Nephron (organoid): Measurements from ENCODE around the gene ICOSLG.
"Not testable (repeated sequence)": the region's sequence is repeated elsewhere in the genome, so short reads cannot be mapped to it uniquely, and the experiment has no call there.

Source experiments
- H3K27ac Mint-ChIP-seq, 3 experiments: 2 replicates each; pipeline ENCODE4 v1.8.0; 2020; ENCODE audit warnings: mixed read lengths in 3 of 3, mild to moderate bottlenecking in 2 of 3, moderate library complexity in 1 of 3
- H3K27me3 Mint-ChIP-seq: 2 replicates; pipeline ENCODE4 v1.8.0; 2021; ENCODE audit warnings: low read depth, mild to moderate bottlenecking, moderate library complexity, mixed read lengths
- H3K36me3 Mint-ChIP-seq: 2 replicates; pipeline ENCODE4 v1.8.0; 2020; ENCODE audit warnings: low read depth, mixed read lengths
- H3K4me1 Mint-ChIP-seq: 2 replicates; pipeline ENCODE4 v1.8.0; 2020; ENCODE audit warnings: mixed read lengths
- H3K4me3 Mint-ChIP-seq, 3 experiments: 2 replicates each; pipeline ENCODE4 v1.8.0; 2020; ENCODE audit warnings: mild to moderate bottlenecking in 3 of 3, mixed read lengths in 3 of 3, moderate library complexity in 2 of 3
- H3K9me3 Mint-ChIP-seq: 2 replicates; pipeline ENCODE4 v1.8.0; 2020; ENCODE audit warnings: mixed read lengths
- TF ChIP-seq, protein P1 (sequence below), 3 experiments: fragments of 200-600 bp; sonication (generic); IDR thresholded peaks; one replicate each; pipeline ENCODE4 v1.5.0; 2021; ENCODE audit warnings: antibody characterized with exemption in 3 of 3; ENCODE audit not compliant: unreplicated experiment in 3 of 3

Gene ICOSLG

DNA sequence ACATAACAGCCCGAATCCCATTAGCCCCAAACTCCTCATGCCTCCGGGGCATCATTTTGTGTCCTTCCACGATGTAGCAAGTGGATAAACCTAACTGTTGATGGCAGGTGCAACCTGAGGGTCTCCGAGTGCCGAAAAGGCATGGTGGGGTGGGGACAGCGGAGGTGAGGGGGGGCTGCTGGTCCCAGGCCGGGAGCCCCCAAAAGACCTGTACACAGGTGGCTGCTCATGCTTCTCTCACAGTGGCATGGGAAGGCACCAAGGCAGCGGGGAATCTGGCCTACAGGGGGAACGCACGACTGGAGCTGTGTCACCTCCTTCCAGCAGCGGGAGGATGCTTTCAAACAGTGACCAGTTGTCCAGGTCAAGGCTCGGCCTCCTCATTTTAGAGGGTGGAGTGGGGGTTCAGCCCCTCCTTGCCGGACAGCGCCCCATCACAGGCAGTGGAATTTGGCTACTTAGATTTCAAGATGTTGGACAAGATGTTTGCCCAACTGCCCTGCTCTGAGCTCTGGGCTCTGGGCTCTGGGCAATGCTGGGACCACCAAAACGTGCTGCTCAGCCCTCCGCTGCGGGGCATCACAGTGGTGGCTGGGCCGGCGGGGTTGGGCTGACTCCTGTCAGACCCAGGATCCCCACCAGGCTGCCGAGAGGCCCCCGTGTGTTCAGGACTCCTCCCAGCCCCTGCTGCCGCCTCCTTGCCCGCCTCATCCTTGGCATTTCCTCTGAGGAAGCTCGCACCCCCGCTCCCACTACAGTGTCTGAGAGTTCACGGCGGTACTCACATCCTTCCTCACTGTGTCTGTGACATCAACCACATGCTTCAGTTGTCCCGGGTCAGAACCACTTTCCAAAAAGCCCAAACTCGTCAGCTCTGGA is 13.3 kb upstream of the ICOSLG start:
- H3K9me3 Mint-ChIP-seq = no peaks in the 10 kb centered on the region
- no peaks in the 10 kb centered on the region for H3K36me3 Mint-ChIP-seq
- no peak overlapping the region for H3K4me3 Mint-ChIP-seq
- no peak overlapping the region for H3K27ac Mint-ChIP-seq
- no peaks in the 10 kb centered on the region for H3K4me1 Mint-ChIP-seq
- TF ChIP-seq, protein P1, sequence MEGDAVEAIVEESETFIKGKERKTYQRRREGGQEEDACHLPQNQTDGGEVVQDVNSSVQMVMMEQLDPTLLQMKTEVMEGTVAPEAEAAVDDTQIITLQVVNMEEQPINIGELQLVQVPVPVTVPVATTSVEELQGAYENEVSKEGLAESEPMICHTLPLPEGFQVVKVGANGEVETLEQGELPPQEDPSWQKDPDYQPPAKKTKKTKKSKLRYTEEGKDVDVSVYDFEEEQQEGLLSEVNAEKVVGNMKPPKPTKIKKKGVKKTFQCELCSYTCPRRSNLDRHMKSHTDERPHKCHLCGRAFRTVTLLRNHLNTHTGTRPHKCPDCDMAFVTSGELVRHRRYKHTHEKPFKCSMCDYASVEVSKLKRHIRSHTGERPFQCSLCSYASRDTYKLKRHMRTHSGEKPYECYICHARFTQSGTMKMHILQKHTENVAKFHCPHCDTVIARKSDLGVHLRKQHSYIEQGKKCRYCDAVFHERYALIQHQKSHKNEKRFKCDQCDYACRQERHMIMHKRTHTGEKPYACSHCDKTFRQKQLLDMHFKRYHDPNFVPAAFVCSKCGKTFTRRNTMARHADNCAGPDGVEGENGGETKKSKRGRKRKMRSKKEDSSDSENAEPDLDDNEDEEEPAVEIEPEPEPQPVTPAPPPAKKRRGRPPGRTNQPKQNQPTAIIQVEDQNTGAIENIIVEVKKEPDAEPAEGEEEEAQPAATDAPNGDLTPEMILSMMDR (IDR thresholded peaks at IDR 0.05; ENCODE audit: unreplicated experiment in 3 of 3) = no peak
- H3K27me3 Mint-ChIP-seq = peaks cover 11% of the 10 kb centered on the region

DNA sequence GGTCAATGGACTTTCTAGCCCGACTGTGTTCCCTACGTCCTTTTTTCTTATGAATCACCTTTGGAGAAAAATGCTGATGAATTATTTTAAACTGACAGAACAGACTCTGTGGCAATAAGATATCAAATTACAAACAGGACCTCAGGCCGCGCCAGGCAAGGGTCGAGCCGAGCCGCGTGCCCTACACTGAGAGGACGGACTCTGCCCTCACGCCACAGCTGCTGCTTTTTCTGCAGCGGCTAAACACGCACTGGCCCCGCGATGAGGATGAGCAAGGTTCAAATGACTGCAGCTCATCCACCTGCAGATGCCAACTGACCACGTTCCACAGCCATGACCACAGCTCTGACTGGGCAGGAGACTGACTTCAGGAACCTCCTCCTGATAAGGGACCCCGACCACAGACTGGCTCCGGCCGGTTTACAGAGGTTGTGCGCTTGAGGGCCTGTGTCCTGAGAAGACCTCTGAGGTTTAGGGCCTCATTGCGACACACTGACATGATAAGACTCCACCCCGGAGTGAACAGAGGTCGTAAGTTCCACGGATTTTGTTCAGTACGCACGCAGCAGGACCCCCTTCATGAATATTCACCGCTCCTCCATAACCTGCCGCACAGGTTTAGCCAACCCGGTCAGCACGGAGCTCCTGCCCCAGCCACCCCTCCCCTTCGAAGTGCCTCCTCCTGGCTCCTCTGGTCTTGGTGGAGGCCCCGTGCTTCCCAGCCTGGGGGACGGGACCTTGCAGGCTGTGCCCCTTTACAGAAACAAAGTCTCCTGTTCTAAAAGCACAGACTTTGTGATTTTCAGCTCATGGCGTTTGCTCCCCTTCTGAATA is 8.7 kb upstream of the ICOSLG start:
- not testable (repeated sequence) for H3K9me3 Mint-ChIP-seq, H3K27ac Mint-ChIP-seq, H3K4me3 Mint-ChIP-seq, H3K36me3 Mint-ChIP-seq, H3K27me3 Mint-ChIP-seq, H3K4me1 Mint-ChIP-seq

DNA sequence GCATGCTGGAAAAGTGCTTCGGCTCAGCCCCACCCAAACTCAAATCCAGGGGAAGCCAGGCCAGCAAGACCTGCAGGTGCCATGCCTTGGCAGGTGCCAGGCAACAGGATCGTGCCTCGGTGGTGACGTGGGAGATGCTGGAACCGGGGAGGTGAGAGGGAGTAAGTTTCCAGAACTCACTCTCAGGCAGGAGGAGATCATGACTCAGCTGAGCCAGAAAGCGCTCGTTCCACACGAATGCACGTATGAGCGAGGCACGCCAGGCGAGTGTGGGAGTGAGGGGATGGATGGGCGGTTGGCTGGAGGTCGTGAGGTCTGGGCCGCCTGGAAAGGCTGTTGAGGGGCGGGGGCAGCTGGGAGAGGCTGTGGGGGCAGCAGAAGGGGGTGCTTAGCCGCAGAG is 7.2 kb upstream of the ICOSLG start:
- not testable (repeated sequence) for H3K9me3 Mint-ChIP-seq, H3K27ac Mint-ChIP-seq, H3K4me1 Mint-ChIP-seq, H3K36me3 Mint-ChIP-seq, H3K4me3 Mint-ChIP-seq, H3K27me3 Mint-ChIP-seq

DNA sequence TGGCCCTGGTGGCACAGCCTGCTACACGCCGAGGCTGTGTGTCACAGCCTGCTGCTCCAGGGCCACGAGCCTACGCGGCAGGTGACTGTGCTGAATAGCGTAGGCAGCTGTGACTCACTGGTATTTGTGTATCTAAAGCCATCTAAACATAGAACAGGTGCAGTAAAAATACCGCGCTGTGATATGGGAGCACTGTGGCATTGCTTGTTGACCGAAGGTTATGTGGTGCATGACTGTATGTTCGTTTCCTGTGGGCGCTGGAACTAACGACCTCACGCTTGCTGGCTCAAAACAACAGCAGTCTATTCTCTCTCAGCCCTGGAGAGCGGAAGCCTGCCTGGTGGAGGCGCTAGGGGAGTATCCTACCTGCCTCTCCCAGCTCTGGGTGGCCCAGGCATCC is 3.2 kb upstream of the ICOSLG start:
- not testable (repeated sequence) for H3K36me3 Mint-ChIP-seq, H3K4me3 Mint-ChIP-seq, H3K27ac Mint-ChIP-seq, H3K9me3 Mint-ChIP-seq, H3K4me1 Mint-ChIP-seq, H3K27me3 Mint-ChIP-seq

DNA sequence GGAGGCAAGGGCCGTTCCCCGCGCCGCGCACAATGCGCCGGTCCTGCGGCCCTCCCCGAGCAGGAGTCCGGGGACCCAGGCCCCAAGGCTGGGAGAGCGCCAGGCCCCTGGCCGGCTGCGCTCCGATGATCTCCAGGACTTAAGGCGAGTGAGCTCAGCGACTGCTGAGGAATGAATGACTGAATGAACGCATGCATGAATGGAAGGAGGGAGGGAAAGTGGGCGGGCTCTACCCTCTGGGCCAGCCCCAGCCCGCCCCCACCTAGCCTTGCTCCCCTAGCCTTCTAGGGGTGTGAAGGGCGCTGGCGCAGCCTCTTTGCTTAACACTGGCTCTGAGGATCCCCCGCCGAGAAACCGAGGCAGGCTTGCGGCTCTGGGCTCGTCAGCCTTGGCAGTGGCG is 538 bp upstream of the ICOSLG start:
- H3K9me3 Mint-ChIP-seq, H3K27me3 Mint-ChIP-seq, H3K4me1 Mint-ChIP-seq, H3K4me3 Mint-ChIP-seq, H3K27ac Mint-ChIP-seq, H3K36me3 Mint-ChIP-seq: not testable (repeated sequence)

DNA sequence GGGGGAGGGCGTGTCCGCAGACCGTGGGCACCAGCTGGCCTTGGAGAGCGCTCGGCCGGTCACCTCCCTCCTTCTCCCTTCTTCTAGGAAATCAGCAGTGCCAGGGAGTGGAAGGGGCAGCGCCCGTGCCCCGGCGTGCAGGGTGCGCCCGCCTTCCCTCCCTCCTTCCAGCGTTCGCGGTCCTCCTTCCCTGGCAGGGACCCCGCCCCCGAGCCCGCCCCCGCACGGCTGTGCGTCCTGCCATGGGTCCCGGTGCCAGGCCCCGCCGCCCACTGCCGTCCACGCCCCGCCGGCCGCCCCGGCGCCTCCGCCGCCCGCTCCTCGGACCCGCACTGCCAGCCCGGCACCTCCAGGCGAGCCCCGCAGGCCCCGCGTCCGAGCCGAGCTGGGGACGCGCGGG is 390 bp downstream of the ICOSLG start:
- not testable (repeated sequence) for H3K27ac Mint-ChIP-seq, H3K36me3 Mint-ChIP-seq, H3K27me3 Mint-ChIP-seq, H3K4me3 Mint-ChIP-seq, H3K4me1 Mint-ChIP-seq, H3K9me3 Mint-ChIP-seq

DNA sequence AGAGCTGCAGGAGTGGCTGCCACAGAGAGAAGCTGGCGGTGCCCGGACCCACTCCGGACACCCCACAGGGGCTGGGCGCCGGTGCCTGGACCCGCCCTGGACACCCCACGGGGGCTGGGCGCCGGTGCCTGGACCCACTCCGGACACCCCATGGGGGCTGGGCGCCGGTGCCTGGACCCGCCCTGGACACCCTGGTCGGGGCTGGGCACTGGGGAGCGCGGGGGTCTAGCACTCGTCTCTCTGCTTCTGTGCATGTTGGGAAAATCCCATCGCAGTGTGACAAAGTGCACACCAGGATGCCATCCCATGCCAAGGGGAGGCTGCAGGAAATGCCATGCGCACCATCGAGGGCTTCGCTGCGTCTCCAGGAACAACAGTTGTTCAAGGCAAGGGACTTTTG is 11.2 kb downstream of the ICOSLG start:
- H3K27me3 Mint-ChIP-seq, H3K36me3 Mint-ChIP-seq, H3K9me3 Mint-ChIP-seq, H3K4me3 Mint-ChIP-seq, H3K4me1 Mint-ChIP-seq, H3K27ac Mint-ChIP-seq: not testable (repeated sequence)

DNA sequence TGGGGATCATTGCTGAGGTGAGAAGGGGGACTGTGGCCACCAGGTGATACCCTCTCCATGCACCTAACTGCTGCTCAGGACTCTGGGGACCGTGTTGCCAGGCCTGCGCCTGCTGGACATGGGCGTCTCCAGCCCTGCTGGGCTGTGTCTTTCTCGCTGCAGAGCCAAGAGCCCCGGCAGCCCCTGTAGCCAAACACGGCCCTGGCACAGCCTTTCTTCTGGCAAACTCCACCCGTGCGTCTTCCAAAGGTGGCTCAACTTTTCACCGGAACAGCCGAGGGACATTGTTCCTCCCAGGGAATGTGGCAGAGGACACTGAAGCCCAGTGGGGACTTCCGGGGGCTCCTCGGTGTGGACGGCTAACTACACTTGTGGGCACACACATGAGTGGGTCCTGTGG is 12.6 kb downstream of the ICOSLG start:
- H3K27ac Mint-ChIP-seq, H3K9me3 Mint-ChIP-seq, H3K4me1 Mint-ChIP-seq, H3K27me3 Mint-ChIP-seq, H3K4me3 Mint-ChIP-seq, H3K36me3 Mint-ChIP-seq: not testable (repeated sequence)

DNA sequence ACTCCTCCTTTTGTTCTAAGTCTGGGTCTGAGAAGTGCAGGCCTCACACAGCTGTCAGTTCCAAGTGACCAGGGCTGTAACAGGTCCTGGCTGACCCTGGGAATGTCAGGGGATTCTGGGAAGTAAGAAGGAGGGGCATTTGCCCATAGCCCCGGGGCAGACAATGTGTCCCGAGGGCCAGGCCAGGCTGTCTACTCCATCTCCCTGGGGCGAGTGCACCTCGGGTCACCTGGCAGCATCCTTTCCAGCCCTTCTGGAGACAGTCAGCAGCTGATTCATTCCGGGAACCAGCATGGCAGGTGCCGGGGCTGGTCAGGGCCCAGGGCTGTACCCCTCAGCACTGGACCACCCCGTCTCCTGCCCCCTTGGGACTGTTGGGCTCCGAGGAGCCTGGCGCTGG is 13.1 kb downstream of the ICOSLG start:
- H3K27me3 Mint-ChIP-seq, H3K4me3 Mint-ChIP-seq, H3K27ac Mint-ChIP-seq, H3K9me3 Mint-ChIP-seq, H3K4me1 Mint-ChIP-seq, H3K36me3 Mint-ChIP-seq: not testable (repeated sequence)

DNA sequence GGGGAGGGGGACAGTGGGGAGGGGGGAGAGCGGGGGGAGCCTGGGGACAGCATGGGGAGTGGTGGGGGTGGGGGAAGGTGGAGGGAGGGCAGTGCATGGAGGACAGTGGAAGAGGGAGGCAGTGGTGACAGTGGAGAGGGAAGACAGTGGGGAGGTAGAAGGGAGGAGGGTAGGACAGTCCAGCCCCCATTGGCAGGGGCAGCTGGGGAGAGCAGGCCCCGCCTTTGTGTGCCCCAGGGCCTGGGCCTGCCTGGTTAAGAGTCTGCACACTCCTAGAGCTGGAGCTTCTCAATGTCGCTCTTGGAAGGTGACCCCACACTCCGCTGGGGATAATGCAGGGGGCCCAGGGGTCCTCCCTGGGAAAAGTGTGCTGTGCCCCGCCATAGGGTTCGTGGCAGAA is 15.1 kb downstream of the ICOSLG start:
- H3K9me3 Mint-ChIP-seq, H3K27ac Mint-ChIP-seq, H3K36me3 Mint-ChIP-seq, H3K27me3 Mint-ChIP-seq, H3K4me3 Mint-ChIP-seq, H3K4me1 Mint-ChIP-seq: not testable (repeated sequence)

DNA sequence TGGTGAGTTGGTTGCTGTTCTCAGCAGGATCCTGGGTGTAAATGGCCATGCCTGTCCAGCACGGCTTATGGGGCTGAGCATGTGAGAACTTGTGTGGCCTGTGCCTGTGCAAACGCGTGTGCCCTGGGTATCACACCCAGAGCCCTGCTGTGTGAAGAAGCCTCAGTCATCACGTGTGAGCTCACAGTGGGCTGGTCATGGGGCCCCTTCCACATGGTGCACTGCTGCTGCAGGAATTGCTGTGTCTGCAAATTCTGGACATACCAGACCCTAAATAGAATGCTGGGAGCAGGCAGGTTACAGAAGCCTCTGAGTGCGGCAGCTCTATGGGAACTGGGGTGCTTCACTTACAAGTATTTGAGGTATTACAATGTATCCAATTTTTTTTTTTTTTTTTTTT is 17.4 kb downstream of the ICOSLG start:
- not testable (repeated sequence) for H3K9me3 Mint-ChIP-seq, H3K4me3 Mint-ChIP-seq, H3K27ac Mint-ChIP-seq, H3K36me3 Mint-ChIP-seq, H3K4me1 Mint-ChIP-seq, H3K27me3 Mint-ChIP-seq

DNA sequence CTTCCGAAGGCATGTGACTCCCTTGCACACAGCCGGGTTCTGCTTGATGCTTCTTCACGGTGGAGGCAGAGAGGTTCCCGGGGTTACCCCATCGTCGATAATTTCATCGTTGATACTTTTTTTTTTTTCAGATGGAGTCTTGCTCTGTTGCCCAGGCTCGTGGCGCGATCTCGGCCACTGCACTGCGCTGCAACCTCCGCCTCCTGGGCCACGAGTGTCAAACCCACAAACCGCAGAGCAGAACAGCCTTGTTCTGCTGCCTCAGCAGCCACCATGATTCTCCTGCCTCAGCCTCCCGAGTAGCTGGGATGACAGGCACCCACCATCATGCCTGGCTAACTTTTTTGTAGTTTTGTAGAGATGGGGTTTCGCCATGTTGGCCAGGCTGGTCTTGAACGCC is 20.1 kb downstream of the ICOSLG start:
- not testable (repeated sequence) for H3K4me1 Mint-ChIP-seq, H3K36me3 Mint-ChIP-seq, H3K27ac Mint-ChIP-seq, H3K9me3 Mint-ChIP-seq, H3K4me3 Mint-ChIP-seq, H3K27me3 Mint-ChIP-seq

DNA sequence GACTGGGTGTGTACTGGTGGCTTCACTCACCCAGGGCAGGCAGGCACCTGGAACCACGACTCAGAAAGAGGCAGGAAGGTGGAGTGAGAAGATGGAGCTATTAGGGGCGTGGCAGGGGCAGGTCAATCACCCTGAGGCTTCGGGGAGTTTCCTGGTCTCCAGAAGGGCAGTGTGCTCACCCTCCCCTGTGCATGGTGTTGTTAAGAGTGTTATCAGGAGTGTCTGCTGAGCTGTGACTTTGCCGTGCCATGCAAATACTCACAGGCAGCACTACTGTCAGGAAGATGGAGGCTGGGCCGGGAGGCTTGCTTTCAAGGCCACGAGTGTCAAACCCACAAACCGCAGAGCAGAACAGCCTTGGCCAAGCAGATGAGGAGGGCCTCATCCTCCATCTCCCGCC is 22.3 kb downstream of the ICOSLG start:
- H3K36me3 Mint-ChIP-seq, H3K4me1 Mint-ChIP-seq, H3K9me3 Mint-ChIP-seq, H3K4me3 Mint-ChIP-seq, H3K27me3 Mint-ChIP-seq, H3K27ac Mint-ChIP-seq: not testable (repeated sequence)

DNA sequence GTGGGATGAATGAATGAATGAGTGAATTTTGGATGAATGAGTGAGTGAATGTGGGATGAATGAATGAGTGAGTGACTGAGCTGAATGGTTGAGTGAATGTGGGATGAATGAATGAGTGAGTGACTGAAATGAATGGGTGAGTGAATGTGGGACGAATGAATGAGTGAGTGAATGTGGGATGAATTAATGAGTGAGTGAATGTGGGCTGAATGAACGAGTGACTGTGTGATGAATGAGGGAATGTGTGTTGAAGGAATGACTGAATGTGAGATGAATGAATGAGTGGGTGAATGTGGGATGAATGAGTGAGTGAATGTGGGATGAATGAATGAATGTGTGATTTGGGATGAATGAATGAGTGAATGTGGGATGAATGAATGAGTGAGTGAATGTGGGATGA is 28.8 kb downstream of the ICOSLG start:
- peak overlapping the region in 1 of 3 experiments; percentile 38 for H3K4me3 Mint-ChIP-seq

More for the DNA sequence above, 28.8 kb downstream of the ICOSLG start:
- not testable (repeated sequence) for H3K27me3 Mint-ChIP-seq, H3K27ac Mint-ChIP-seq, H3K4me1 Mint-ChIP-seq, H3K36me3 Mint-ChIP-seq, H3K9me3 Mint-ChIP-seq
